ENCODE measurements around the gene PRDM16. TPM values are rescaled to one million over a fixed set of nuclear protein-coding genes. Genes with fewer than 3 reads are reported as not detected.

PRDM16 gene
- total RNA-seq, 1 experiment from 2014 or later: 5.3 TPM

DNA sequence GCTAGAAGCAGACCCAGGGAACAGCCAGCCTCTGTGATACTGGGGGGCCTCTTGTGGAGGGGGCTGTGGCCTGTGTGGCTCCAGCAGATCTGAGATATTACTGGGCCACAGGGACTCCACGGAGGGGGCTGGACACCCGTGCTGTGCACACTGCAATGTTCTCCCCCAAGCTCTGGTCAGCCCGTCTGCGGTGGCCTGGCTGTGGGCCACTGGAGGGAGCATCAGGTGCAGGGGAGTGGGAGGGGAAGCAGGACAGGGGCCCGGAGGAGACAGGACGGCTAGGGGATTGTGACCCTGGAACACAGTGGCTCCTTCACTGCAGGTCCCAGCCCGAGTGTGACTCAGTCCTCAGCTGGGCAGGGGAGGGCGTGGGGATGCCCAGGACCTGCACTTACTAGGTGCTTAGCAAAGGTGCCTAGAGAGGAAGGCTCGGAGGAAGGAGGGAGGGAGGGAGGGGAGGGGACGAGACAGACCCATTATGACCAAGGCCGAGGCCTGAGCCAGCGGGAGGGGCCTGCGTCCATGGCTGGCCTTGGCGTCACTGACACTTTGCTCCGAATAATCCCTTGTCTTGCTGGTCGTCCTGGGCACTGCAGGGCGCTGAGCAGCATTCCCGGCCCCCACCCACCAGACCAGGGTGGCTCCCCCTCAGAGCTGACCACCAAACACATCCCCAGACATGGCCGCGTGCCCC, 44.2 kb downstream of the PRDM16 start:
- TF ChIP-seq, protein P1, sequence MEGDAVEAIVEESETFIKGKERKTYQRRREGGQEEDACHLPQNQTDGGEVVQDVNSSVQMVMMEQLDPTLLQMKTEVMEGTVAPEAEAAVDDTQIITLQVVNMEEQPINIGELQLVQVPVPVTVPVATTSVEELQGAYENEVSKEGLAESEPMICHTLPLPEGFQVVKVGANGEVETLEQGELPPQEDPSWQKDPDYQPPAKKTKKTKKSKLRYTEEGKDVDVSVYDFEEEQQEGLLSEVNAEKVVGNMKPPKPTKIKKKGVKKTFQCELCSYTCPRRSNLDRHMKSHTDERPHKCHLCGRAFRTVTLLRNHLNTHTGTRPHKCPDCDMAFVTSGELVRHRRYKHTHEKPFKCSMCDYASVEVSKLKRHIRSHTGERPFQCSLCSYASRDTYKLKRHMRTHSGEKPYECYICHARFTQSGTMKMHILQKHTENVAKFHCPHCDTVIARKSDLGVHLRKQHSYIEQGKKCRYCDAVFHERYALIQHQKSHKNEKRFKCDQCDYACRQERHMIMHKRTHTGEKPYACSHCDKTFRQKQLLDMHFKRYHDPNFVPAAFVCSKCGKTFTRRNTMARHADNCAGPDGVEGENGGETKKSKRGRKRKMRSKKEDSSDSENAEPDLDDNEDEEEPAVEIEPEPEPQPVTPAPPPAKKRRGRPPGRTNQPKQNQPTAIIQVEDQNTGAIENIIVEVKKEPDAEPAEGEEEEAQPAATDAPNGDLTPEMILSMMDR (IDR thresholded peaks at IDR 0.05; ENCODE audit: insufficient read depth in 1 of 2, low read depth in 1 of 2, low read length in 1 of 2, severe bottlenecking in 1 of 2, unreplicated experiment in 1 of 2): no peak
- no peaks in the 10 kb centered on the region for H3K27me3 ChIP-seq (replicated peaks; ENCODE audit: control insufficient read depth, insufficient read depth, low read length)
- Mint-ChIP-seq H3K4me1 (ENCODE audit: low read depth, unreplicated experiment) (no peaks in the 10 kb centered on the region), H3K27ac (ENCODE audit: unreplicated experiment) (no peak overlapping the region), H3K9me3 (ENCODE audit: unreplicated experiment) (no peaks in the 10 kb centered on the region), H3K27me3 (ENCODE audit: insufficient read depth, unreplicated experiment) (no peaks in the 10 kb centered on the region), H3K4me3 (ENCODE audit: unreplicated experiment) (no peak overlapping the region), H3K36me3 (ENCODE audit: insufficient read depth, unreplicated experiment) (no peaks in the 10 kb centered on the region)
- ChIA-PET POLR2A (no interaction called here), CTCF (no interaction called here)
- H3K4me1 ChIP-seq: no peaks in the 10 kb centered on the region
- no peak for DNase-seq
- BruUV-seq (replicated peaks): no TSS peak
- no peaks in the 10 kb centered on the region for H3K9me3 ChIP-seq
- no peak overlapping the region for H3K4me3 ChIP-seq (ENCODE audit: low read depth, low read length)
- H3K36me3 ChIP-seq (ENCODE audit: control insufficient read depth, insufficient read depth, low read length): no peaks in the 10 kb centered on the region
- intact Hi-C loops (cut with micrococcal nuclease; ENCODE audit: unreplicated experiment): no loop called here

DNA sequence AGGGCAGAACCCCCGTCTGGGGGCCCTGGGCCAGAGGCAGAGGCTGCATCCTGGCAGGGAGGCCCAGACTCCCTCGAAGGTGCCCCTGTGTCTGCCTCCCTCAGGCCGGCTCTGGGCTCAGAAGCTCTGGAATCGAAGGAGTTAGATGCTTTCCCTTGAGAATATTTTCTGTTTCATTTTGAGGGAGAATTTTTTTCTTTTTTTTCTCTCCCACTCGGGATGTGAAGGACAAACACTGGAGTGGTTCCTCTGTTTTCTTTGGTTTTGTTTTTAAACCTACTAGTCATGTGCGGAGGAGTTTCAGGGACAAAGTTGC, 44.7 kb downstream of the PRDM16 start:
- no peaks in the 10 kb centered on the region for H3K4me1 Mint-ChIP-seq (ENCODE audit: low read depth, unreplicated experiment)
- Histone ChIP-seq H3K4me3 (ENCODE audit: low read depth, low read length) (no peak overlapping the region), H3K4me1 (no peaks in the 10 kb centered on the region), H3K27me3 (replicated peaks; ENCODE audit: control insufficient read depth, insufficient read depth, low read length) (no peaks in the 10 kb centered on the region), H3K9me3 (no peaks in the 10 kb centered on the region), H3K36me3 (ENCODE audit: control insufficient read depth, insufficient read depth, low read length) (no peaks in the 10 kb centered on the region)
- H3K36me3 Mint-ChIP-seq (ENCODE audit: insufficient read depth, unreplicated experiment): no peaks in the 10 kb centered on the region
- BruUV-seq (replicated peaks): no TSS peak
- no peaks in the 10 kb centered on the region for H3K9me3 Mint-ChIP-seq (ENCODE audit: unreplicated experiment)
- no peak overlapping the region for H3K4me3 Mint-ChIP-seq (ENCODE audit: unreplicated experiment)
- POLR2A ChIA-PET: no interaction called here
- DNase-seq: no peak
- no peaks in the 10 kb centered on the region for H3K27me3 Mint-ChIP-seq (ENCODE audit: insufficient read depth, unreplicated experiment)
- CTCF ChIA-PET: no interaction called here
- intact Hi-C loops (cut with micrococcal nuclease; ENCODE audit: unreplicated experiment): no loop called here
- TF ChIP-seq, protein P1 (IDR thresholded peaks at IDR 0.05; ENCODE audit: insufficient read depth in 1 of 2, low read depth in 1 of 2, low read length in 1 of 2, severe bottlenecking in 1 of 2, unreplicated experiment in 1 of 2): no peak
- H3K27ac Mint-ChIP-seq (ENCODE audit: unreplicated experiment): no peak overlapping the region

DNA sequence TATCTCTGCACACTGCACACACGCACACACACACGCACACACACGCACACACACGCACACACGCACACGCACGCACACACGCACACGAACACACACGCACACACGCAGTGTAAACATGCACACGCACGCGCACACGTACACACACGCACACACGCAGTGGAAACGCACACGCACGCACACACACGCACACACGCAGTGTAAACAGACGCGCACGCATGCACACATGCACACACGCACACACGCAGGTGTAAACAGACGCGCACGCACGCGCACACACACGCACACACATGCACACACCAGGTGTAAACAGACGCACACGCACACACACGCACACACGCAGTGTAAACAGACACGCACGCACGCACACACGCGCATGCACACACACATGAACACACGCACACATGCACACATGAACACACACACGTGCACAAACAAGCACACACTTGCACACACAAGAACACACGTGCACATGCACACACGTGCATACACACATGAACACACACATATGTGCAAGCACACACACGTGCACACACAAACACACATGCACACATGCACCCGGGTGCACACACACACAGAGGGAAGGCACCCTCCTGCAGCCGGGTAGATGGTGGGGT, 45.2 kb downstream of the PRDM16 start:
- POLR2A ChIA-PET: no interaction called here
- BruUV-seq (replicated peaks): no TSS peak
- no peaks in the 10 kb centered on the region for H3K36me3 Mint-ChIP-seq (ENCODE audit: insufficient read depth, unreplicated experiment)
- H3K4me1 Mint-ChIP-seq (ENCODE audit: low read depth, unreplicated experiment): no peaks in the 10 kb centered on the region
- H3K36me3 ChIP-seq (ENCODE audit: control insufficient read depth, insufficient read depth, low read length): no peaks in the 10 kb centered on the region
- intact Hi-C loops (cut with micrococcal nuclease; ENCODE audit: unreplicated experiment): no loop called here
- CTCF ChIA-PET: no interaction called here
- H3K4me3 Mint-ChIP-seq (ENCODE audit: unreplicated experiment): no peak overlapping the region
- TF ChIP-seq, protein P1 (IDR thresholded peaks at IDR 0.05; ENCODE audit: insufficient read depth in 1 of 2, low read depth in 1 of 2, low read length in 1 of 2, severe bottlenecking in 1 of 2, unreplicated experiment in 1 of 2): no peak
- H3K27me3 Mint-ChIP-seq (ENCODE audit: insufficient read depth, unreplicated experiment): no peaks in the 10 kb centered on the region
- no peak for DNase-seq
- H3K9me3 ChIP-seq: no peaks in the 10 kb centered on the region
- H3K27ac Mint-ChIP-seq (ENCODE audit: unreplicated experiment): no peak overlapping the region
- H3K4me3 ChIP-seq (ENCODE audit: low read depth, low read length): no peak overlapping the region
- H3K27me3 ChIP-seq (replicated peaks; ENCODE audit: control insufficient read depth, insufficient read depth, low read length): no peaks in the 10 kb centered on the region
- no peaks in the 10 kb centered on the region for H3K9me3 Mint-ChIP-seq (ENCODE audit: unreplicated experiment)
- no peaks in the 10 kb centered on the region for H3K4me1 ChIP-seq
